Stimulated activated CD4-positive, alpha-beta T cell treated with anti-CD3 and anti-CD28 coated beads, Interleukin-2, amount 100 ng/mL, for 24 hours (primary cell): Measurements from ENCODE around the gene LHFPL5.

ENCODE experiments used
- DNase-seq, 2 donors: peaks; one replicate each; pipeline ENCODE4 v3.0.0-alpha.2; 2020

The LHFPL5 gene

GRCh38 chr6:35794536-35795452 lies 10.4 kb upstream of the LHFPL5 start:
- DNase-seq, result no peak

- no peak for DNase-seq
These were observed 9.6 kb upstream of the LHFPL5 start for GRCh38 chr6:35795453-35796071.

GRCh38 chr6:35796236-35796635 lies 8.9 kb upstream of the LHFPL5 start:
- DNase-seq, result no peak

- no peak for DNase-seq
These were observed 7.2 kb upstream of the LHFPL5 start for GRCh38 chr6:35797837-35798526.

- DNase-seq, result no peak
These were observed 6.4 kb upstream of the LHFPL5 start for GRCh38 chr6:35798706-35799105.

- DNase-seq, result no peak
These were observed 4.0 kb upstream of the LHFPL5 start for GRCh38 chr6:35801148-35801547.

- no peak for DNase-seq
These were observed 3.5 kb downstream of the LHFPL5 start for GRCh38 chr6:35808688-35809087.

- DNase-seq, result no peak
These were observed 4.7 kb downstream of the LHFPL5 start for GRCh38 chr6:35809809-35810208.

GRCh38 chr6:35810971-35811698 lies 6.0 kb downstream of the LHFPL5 start:
- no peak for DNase-seq

- DNase-seq, result no peak
These were observed 6.5 kb downstream of the LHFPL5 start for GRCh38 chr6:35811699-35811995.

- no peak for DNase-seq
These were observed 12.4 kb downstream of the LHFPL5 start for GRCh38 chr6:35817515-35817914.

- no peak for DNase-seq
These were observed 18.4 kb downstream of the LHFPL5 start for GRCh38 chr6:35823601-35824000.

- no peak for DNase-seq
These were observed 19.5 kb downstream of the LHFPL5 start for GRCh38 chr6:35824552-35825192.

GRCh38 chr6:35829306-35829705 lies 24.2 kb downstream of the LHFPL5 start:
- no peak for DNase-seq

GRCh38 chr6:35831257-35832007 lies 26.3 kb downstream of the LHFPL5 start:
- DNase-seq, result no peak

- DNase-seq, result no peak
These were observed 28.4 kb downstream of the LHFPL5 start for GRCh38 chr6:35833536-35833935.

GRCh38 chr6:35839019-35839418 lies 33.9 kb downstream of the LHFPL5 start:
- no peak for DNase-seq

- no peak for DNase-seq
These were observed 37.2 kb downstream of the LHFPL5 start for GRCh38 chr6:35842381-35842780.

GRCh38 chr6:35844290-35844689 lies 39.1 kb downstream of the LHFPL5 start:
- DNase-seq, result no peak

GRCh38 chr6:35850208-35850607 lies 45.1 kb downstream of the LHFPL5 start:
- no peak for DNase-seq

- DNase-seq, result no peak
These were observed 47.8 kb downstream of the LHFPL5 start for GRCh38 chr6:35852994-35853393.

- DNase-seq, result no peak
These were observed 51.1 kb downstream of the LHFPL5 start for GRCh38 chr6:35856250-35856649.
